ENCODE measurements around the gene MAP3K14. TPM values are rescaled to one million over a fixed set of nuclear protein-coding genes. Genes with fewer than 3 reads are reported as not detected.

Gene MAP3K14
- total RNA-seq, 1 experiment from 2014 or later, result 16.4 TPM

GRCh38 chr17:45264430-45264829 is 52.4 kb downstream of the MAP3K14 start:
- Histone ChIP-seq H3K79me2 (ENCODE audit: insufficient read depth, low read length) (no peaks in the 10 kb centered on the region), H2AFZ (ENCODE audit: low read depth, low read length, poor library complexity, severe bottlenecking) (no peak overlapping the region), H3K27me3 (ENCODE audit: insufficient read depth, low read length) (no peaks in the 10 kb centered on the region), H3K9me2 (ENCODE audit: insufficient read depth) (no peaks in the 10 kb centered on the region), H3K4me1 (ENCODE audit: control insufficient read depth in 1 of 2, insufficient read depth in 2 of 2, low read length in 2 of 2) (0 out of 4 replicates have a peak, but pooled peaks cover 0 to 4% of the 10 kb centered on the region in 2 experiments), H3K36me3 (ENCODE audit: control insufficient read depth in 1 of 2, insufficient read depth in 2 of 2, low read length in 2 of 2) (peaks cover 30 to 35% of the 10 kb centered on the region in 2 experiments; a peak in 3 of 4 replicates), H4K20me1 (ENCODE audit: insufficient read depth) (no peaks in the 10 kb centered on the region), H3K27ac (ENCODE audit: low read depth, low read length) (no peak overlapping the region), H3K4me3 (replicated peaks in 1 of 2; ENCODE audit: low read depth in 1 of 2, low read length in 2 of 2) (no peak overlapping the region), H3K9me3 (ENCODE audit: control insufficient read depth in 1 of 2, insufficient read depth in 1 of 2, low read depth in 1 of 2, low read length in 2 of 2) (no peaks in the 10 kb centered on the region), H3K9ac (ENCODE audit: low read length) (no peak overlapping the region), H3K4me2 (ENCODE audit: low read length) (no peak overlapping the region)
- TF ChIP-seq EZH2phosphoT487 (IDR thresholded peaks at IDR 0.05; ENCODE audit: borderline replicate concordance) (no peak), POLR2A (IDR thresholded peaks at IDR 0.05; ENCODE audit: borderline replicate concordance, extremely low read depth, insufficient read depth, insufficient read length) (no peak), JUND (IDR thresholded peaks at IDR 0.05) (no peak), SP1 (IDR thresholded peaks at IDR 0.05; ENCODE audit: low read depth) (no peak)
- no TSS peak for BruUV-seq (replicated peaks)
- CTCF ChIA-PET, result no interaction called here
- ATAC-seq (no peak), DNase-seq (ENCODE audit: low read depth, low spot score) (no peak)
- RAD21 ChIA-PET (ENCODE audit: low non-redundant PET in 1 of 2, low total read pairs in 2 of 2, uncharacterized antibody in 2 of 2, unreplicated experiment in 2 of 2), result no interaction called here
- intact Hi-C loops (cut with micrococcal nuclease), result no loop called here
- POLR2A ChIA-PET, result no interaction called here

- H3K9me3 ChIP-seq (ENCODE audit: control insufficient read depth in 1 of 2, insufficient read depth in 1 of 2, low read depth in 1 of 2, low read length in 2 of 2), result no peaks in the 10 kb centered on the region
- no peaks in the 10 kb centered on the region for H3K27me3 ChIP-seq (ENCODE audit: insufficient read depth, low read length)
- no peak for DNase-seq (ENCODE audit: low read depth, low spot score)
- ATAC-seq, result 0 out of 2 replicates have a peak, but pooled peaks have one; percentile 7
- intact Hi-C loops (cut with micrococcal nuclease), result no loop called here
- H3K4me2 ChIP-seq (ENCODE audit: low read length), result no peak overlapping the region
- H3K27ac ChIP-seq (ENCODE audit: low read depth, low read length), result no peak overlapping the region
- BruUV-seq (replicated peaks), result no TSS peak
- POLR2A ChIA-PET, result no interaction called here
- H3K36me3 ChIP-seq (ENCODE audit: control insufficient read depth in 1 of 2, insufficient read depth in 2 of 2, low read length in 2 of 2), result peaks cover 20 to 27% of the 10 kb centered on the region in 2 experiments; a peak in 3 of 4 replicates
- H4K20me1 ChIP-seq (ENCODE audit: insufficient read depth), result no peaks in the 10 kb centered on the region
- CTCF ChIA-PET, result no interaction called here
- no peak overlapping the region for H3K4me3 ChIP-seq (replicated peaks in 1 of 2; ENCODE audit: low read depth in 1 of 2, low read length in 2 of 2)
- TF ChIP-seq, protein P1, sequence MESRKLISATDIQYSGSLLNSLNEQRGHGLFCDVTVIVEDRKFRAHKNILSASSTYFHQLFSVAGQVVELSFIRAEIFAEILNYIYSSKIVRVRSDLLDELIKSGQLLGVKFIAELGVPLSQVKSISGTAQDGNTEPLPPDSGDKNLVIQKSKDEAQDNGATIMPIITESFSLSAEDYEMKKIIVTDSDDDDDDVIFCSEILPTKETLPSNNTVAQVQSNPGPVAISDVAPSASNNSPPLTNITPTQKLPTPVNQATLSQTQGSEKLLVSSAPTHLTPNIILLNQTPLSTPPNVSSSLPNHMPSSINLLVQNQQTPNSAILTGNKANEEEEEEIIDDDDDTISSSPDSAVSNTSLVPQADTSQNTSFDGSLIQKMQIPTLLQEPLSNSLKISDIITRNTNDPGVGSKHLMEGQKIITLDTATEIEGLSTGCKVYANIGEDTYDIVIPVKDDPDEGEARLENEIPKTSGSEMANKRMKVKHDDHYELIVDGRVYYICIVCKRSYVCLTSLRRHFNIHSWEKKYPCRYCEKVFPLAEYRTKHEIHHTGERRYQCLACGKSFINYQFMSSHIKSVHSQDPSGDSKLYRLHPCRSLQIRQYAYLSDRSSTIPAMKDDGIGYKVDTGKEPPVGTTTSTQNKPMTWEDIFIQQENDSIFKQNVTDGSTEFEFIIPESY (IDR thresholded peaks at IDR 0.05; ENCODE audit: extremely low read depth, insufficient replicate concordance, low read length), result no peak
- TF ChIP-seq EZH2phosphoT487 (IDR thresholded peaks at IDR 0.05; ENCODE audit: borderline replicate concordance) (no peak), SIN3A (IDR thresholded peaks at IDR 0.05; ENCODE audit: low read depth) (no peak), POLR2A (IDR thresholded peaks at IDR 0.05; ENCODE audit: borderline replicate concordance, extremely low read depth, insufficient read depth, insufficient read length) (no peak), SRF (IDR thresholded peaks at IDR 0.05; ENCODE audit: low read depth) (no peak), CEBPB (IDR thresholded peaks at IDR 0.05; ENCODE audit: low read depth) (no peak), CBX3 (IDR thresholded peaks at IDR 0.05; ENCODE audit: low read depth) (no peak), JUND (IDR thresholded peaks at IDR 0.05) (no peak), RAD21 (IDR thresholded peaks at IDR 0.05; ENCODE audit: low read depth) (no peak), ZFX (IDR thresholded peaks at IDR 0.05) (no peak), EZH2 (IDR thresholded peaks at IDR 0.05) (no peak), MAX (IDR thresholded peaks at IDR 0.05) (no peak)
- no peaks in the 10 kb centered on the region for H3K79me2 ChIP-seq (ENCODE audit: insufficient read depth, low read length)
- H3K4me1 ChIP-seq (ENCODE audit: control insufficient read depth in 1 of 2, insufficient read depth in 2 of 2, low read length in 2 of 2), result 0 out of 4 replicates have a peak, but pooled peaks cover 0 to 4% of the 10 kb centered on the region in 2 experiments
- RAD21 ChIA-PET (ENCODE audit: low non-redundant PET in 1 of 2, low total read pairs in 2 of 2, uncharacterized antibody in 2 of 2, unreplicated experiment in 2 of 2), result no interaction called here
- H2AFZ ChIP-seq (ENCODE audit: low read depth, low read length, poor library complexity, severe bottlenecking), result no peak overlapping the region
- H3K9me2 ChIP-seq (ENCODE audit: insufficient read depth), result no peaks in the 10 kb centered on the region
- H3K9ac ChIP-seq (ENCODE audit: low read length), result no peak overlapping the region
These were observed 53.4 kb downstream of the MAP3K14 start for GRCh38 chr17:45263477-45263860.

All from HCT116 (cell line).